GM19035 (cell line): ENCODE results near the gene ERC2.

Source experiments
- ATAC-seq: cut with Tn5 transposase; IDR thresholded peaks from one replicate; pipeline ENCODE4 v1.9.1; 2021; ENCODE audit not compliant: unreplicated experiment

The ERC2 gene

GRCh38 chr3:55611121-55611520 lies 857.1 kb downstream of the ERC2 start:
- ATAC-seq, result no peak

- no peak for ATAC-seq
These were observed 858.9 kb downstream of the ERC2 start for GRCh38 chr3:55609230-55609827.

- no peak for ATAC-seq
These were observed 859.8 kb downstream of the ERC2 start for GRCh38 chr3:55608301-55608937.

DNA sequence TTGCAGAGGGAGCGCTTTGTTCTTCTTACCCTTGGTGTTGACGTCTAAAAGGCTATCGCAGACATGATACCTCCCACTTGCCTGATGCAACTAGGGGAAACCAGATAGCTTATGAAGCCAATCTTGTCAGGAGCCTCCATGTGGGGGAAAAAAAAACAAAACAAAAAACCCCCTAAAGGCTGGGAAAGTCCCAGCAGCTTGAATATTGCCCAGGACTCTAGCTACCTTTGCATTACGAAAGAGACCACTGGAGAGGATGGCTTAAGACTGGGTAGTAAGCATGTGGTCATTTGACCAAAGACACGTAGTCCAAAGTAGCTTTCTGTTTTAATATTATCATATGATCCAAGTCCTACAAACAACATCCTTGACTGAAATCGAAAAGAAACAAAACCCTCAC lies 860.4 kb downstream of the ERC2 start:
- peak; percentile 94 for ATAC-seq

GRCh38 chr3:55607175-55607574 lies 861.1 kb downstream of the ERC2 start:
- ATAC-seq, result no peak

- no peak for ATAC-seq
These were observed 862.6 kb downstream of the ERC2 start for GRCh38 chr3:55605443-55606236.

DNA sequence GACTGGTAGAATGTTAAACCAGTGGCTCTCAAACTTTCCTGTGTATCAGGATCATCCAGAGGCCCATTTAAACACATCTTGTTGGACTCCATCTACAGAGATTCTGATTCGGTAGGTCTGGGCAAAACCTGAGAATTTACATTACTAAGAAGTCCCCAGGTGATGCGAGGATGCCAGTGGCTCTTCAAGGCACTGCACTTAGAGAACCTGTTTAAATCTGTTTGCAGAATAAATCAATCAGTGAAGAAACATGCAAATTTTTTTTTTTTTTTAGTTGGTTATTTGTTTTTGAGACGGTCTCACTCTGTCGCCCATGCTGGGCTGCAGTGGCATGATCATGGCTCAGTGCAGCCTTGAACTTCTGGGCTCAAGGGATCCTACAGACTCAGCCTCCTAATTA lies 863.4 kb downstream of the ERC2 start:
- no peak for ATAC-seq

- no peak for ATAC-seq
These were observed 863.9 kb downstream of the ERC2 start for GRCh38 chr3:55604402-55604801.

DNA sequence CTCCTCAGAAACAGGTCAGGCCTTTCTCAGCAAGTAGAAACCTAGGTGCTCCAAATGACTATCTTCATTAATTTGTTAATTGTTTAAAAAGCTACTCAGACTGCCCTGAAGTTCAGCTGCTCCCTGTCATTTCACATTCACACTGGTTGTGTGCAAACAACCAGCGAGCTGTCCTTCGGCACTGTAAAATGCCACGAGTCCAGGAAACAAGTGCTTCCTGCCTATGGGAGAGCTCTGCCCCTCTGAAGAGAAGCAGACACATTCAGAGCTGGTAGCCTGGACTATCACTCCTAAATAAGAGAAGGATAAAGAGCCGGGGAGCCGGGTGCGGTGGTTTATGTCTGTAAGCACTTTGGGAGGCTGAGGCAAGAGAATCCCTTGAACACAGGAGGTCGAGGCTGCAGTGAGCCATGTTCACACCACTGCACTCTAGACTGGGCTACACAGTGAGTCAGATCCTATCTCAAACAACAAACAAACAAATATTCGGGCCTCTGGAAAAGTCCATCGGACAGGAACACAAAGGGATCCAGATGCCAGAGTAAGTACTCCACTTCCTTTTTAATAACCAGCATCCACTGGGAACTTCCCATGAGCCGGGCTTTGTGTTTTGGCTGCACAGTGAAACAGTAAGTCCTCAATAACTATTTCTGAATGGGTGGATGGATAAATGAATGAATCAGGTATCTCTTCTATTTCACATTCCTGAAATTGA lies 866.7 kb downstream of the ERC2 start:
- ATAC-seq, result no peak

DNA sequence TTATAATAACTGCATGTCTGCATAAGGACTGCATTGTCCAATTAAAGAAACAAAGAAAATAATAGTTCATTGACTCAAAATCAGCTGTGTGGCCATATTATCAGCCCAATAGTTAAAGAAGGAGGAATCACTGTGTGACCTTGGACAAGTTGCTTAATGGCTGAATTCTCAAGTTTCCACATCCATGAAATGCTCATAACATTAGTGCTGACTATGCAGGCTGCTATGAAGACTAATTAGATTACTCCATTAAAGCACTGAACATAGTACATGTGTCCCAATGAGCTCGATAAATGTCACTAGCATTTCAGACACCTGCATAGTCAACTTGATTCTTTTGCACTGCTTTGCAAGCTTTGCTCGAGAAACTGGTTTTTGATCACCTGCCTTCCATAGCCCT lies 870.0 kb downstream of the ERC2 start:
- no peak for ATAC-seq

GRCh38 chr3:55597641-55598040 lies 870.6 kb downstream of the ERC2 start:
- no peak for ATAC-seq

GRCh38 chr3:55596212-55596611 lies 872.1 kb downstream of the ERC2 start:
- ATAC-seq, result no peak

DNA sequence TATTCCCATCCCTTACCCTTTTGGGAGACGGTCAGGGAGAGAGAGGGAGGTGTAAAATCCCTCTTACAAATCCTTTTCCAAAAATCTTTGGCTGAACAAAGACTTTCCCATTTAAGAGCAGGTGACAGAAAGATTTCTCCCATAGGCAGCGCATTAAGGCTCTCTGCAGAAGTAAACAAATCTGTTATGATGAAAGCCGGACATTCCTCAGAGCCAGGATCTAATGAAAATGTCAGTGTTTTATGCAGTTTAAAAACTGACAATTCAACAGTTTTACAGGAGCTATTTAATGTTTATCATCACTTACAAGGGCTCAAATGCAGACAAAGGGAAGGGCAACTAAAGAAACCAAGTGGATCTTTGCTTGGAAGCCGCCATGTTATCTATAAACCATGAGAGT lies 872.8 kb downstream of the ERC2 start:
- ATAC-seq, result no peak

- ATAC-seq, result no peak
These were observed 875.7 kb downstream of the ERC2 start for GRCh38 chr3:55592572-55592971.

DNA sequence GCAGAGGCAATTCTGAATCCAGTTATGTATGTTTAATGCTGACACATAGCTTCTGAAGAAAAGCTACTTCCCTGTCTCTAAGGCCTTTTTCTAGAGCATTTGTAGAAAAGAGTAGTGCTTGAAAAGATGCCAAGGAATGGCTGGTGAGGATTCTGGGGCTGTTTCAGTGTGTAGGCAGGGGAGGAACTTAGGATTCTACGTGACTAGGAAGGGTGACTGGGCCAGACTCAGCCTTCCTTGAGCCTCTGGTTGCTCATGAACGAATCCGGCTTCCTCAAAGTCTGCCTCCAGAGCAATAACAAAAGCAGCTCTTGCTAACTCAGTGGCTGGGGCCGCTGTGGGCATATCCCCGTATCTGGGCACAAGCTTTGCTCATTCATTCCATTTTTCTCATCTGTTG lies 876.4 kb downstream of the ERC2 start:
- no peak for ATAC-seq

DNA sequence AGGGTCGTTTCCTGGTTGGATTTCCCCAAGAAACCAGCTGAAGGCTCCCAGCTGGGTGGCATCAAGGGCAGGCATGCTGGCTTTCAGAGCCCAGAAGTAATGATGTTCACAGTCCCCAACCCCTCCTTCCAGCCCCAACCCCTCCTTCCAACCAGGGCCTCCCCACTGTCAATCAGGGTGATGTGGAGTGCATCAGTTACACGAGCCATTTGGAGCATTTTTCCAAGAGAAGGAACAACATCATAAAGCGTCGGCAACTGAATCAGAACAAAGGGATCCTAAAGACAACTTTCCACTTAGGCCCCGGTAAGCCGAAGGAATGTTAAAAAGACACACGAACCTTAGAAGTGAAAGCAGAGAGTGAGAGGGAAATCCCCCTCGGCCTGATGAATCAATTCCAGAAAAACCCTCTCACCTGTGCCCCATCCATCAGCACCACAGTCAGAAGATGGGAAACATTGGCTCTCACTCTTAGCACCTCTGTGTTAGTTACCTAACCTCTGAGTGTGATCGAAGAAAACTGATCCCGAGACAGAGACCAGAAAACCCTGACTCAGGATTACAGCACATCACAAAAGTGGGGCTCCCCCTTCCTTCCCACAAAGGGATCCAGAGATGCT lies 880.0 kb downstream of the ERC2 start:
- ATAC-seq, result no peak

DNA sequence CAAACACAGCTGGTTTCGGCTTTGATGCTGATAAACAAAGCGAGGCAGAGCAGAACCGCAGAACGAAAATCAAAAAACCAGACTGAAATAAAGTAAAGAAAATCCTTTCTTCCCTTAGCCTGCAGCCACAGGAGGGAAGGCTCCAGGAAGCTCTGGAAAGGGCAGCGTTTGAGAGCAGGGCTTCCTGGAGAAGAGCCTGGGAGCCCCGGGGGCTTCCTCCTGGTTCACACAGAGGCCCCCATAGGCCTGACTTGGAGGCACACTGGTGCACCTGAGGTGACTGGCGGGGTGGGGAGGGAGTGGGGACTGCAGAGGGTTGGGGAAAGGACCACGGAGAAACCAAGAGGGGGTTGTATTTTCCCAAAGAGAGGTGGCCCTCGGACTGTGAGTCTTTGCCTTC lies 882.4 kb downstream of the ERC2 start:
- ATAC-seq, result no peak

- no peak for ATAC-seq
These were observed 883.4 kb downstream of the ERC2 start for GRCh38 chr3:55584716-55585368.

DNA sequence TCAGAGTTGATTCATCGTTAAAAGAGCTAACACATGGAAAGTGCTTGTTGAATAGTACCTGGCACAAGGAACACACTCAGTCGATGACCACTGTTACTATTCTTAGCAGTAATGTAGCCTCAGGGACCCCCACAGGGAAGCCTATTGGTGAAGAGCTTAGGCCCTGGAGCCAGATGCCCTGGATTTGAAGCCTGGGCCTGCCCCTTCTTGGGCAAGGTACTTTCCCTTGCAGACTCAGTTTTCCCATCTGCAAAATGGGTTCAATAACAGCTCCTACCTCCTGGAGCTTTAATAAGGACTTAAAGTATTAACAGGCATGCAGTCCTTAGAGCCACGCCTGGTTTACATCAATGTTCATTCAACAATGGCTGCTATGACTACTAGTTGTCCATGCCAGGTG lies 884.2 kb downstream of the ERC2 start:
- ATAC-seq, result no peak

DNA sequence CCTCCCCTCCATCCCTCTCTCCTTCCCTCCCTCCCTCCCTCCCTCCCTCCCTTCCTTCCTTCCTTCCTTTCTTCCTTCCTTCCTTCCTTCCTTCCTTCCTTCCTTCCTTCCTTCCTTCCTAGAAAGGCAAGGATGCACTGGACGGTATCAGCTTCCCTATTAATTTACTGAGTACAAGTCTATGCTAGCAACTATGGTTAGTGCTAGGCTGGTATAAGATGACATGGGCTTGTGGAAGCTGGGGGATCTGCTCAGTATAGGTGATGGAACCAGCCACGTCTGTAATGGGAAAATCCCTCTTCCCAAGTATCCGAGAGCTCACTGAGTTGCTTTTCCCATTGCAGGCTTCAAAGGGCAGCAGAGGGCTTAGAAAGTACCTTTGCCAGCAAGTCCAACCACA lies 884.8 kb downstream of the ERC2 start:
- ATAC-seq, result no peak

DNA sequence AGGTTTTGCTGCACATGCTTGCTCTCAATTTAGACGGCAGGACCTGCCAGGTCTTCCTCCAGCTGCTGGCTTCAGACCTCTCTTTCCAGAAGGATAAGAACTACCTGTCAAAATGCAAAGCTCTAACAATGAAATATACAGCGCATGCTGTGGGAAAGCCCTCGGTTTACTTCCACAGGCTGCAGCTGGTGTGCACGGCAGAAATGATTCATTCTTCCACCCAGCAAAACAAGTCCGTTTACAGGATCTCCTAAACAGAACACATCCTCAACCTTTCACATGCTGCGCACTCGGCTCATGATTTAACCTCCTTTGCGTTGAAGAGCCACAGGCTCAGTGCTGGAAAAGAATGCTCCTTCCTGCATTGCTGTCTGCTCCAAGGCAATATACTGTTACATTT lies 888.8 kb downstream of the ERC2 start:
- ATAC-seq, result no peak
